IPS-18c (cell line): ENCODE measurements around the gene RDH13.
"Not testable (repeated sequence)": the region's sequence is repeated elsewhere in the genome, so short reads cannot be mapped to it uniquely, and the experiment has no call there.

Source experiments
- H3K4me3 ChIP-seq: 2 replicates; pipeline ENCODE4 v1.7.0; 2013; ENCODE audit warnings: low read depth, mild to moderate bottlenecking, low read length, moderate library complexity; ENCODE audit not compliant: insufficient read depth
- H3K9me3 ChIP-seq: one replicate; pipeline ENCODE4 v1.6.1; 2013; ENCODE audit warnings: mild to moderate bottlenecking, low read length, moderate library complexity; ENCODE audit not compliant: control insufficient read depth, insufficient read depth

Gene RDH13, protein sequence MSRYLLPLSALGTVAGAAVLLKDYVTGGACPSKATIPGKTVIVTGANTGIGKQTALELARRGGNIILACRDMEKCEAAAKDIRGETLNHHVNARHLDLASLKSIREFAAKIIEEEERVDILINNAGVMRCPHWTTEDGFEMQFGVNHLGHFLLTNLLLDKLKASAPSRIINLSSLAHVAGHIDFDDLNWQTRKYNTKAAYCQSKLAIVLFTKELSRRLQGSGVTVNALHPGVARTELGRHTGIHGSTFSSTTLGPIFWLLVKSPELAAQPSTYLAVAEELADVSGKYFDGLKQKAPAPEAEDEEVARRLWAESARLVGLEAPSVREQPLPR

GRCh38 chr19:55062735-55063491 lies at the start of gene RDH13:
RDH13 (minus strand) TSS chr19:55063148; CDS start chr19:55063032, 116 bp downstream.
- Histone ChIP-seq H3K4me3 (peak within 1 kb of the TSS; percentile 75), H3K9me3 (no peaks in the 10 kb centered on the region)

- Histone ChIP-seq H3K4me3 (no peak overlapping the region), H3K9me3 (no peaks in the 10 kb centered on the region)
Measured at GRCh38 chr19:55112246-55112776, 49.4 kb upstream of the RDH13 start.

DNA sequence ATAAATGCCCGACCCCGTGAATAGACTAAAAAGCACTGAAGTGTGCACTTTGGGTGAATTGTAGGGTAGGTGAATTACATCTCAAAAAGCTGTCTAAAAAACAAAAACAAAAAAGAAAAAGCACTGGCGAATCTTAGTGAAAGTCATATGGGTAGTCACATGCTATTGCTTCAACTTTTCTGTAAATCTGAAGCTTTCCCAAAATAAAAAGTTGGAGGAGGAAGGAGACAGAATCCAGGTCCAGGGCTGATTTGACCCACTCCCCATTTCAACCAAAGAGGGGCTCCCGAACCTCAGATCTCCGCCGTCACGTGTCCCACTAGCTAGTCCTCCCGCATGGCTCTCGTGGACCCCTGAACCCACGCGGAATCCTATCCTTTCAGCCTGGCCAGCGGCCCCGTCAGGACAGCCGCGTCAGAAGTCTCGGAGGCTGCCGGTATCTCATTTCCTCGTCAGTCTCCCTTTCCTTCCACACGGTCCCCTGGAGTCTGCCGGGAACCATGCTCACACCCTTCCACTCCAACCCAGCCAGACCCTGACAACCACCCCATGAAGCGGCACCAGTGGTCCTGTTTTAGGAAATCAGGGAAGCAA lies 48.4 kb upstream of the RDH13 start:
- no peak overlapping the region for H3K4me3 ChIP-seq
- no peaks in the 10 kb centered on the region for H3K9me3 ChIP-seq

DNA sequence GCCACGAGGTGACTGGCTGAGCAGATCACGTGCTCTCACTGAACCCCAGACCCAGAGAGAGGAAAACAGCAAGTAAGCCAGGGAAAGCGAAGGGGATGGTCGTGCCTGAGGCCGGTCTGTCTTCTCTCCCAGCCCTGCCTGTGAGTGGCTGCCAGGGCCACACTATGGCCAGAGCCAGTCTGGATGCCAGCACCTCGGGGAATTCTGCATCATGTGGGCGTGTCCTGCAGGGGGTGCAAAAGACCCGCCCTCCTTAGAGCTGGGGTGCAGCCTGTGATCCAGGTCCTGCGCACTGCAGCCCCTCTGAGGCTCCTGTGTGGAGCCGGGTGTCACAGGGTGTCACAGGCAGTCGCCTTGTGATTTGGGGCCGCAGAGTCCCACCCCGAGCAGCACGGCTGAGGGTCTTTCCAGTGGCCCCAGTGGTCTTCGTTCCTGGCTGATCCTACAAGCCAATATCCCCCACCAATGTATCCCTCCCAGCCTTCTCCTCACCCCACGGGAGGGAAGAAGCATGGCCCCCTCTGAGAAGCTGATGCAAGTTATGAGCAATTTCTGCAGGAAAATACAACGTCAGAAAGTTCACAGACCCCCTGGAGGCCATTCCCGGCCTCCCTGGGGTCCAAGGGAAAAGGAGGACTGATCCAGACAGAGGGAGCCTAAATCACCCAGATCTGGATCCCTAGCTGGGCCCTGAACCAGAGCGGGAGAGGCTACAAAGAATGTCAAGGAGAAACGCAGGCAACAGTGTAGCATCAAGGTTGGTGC lies 46.8 kb upstream of the RDH13 start:
- H3K4me3 ChIP-seq = no peak overlapping the region
- no peaks in the 10 kb centered on the region for H3K9me3 ChIP-seq

DNA sequence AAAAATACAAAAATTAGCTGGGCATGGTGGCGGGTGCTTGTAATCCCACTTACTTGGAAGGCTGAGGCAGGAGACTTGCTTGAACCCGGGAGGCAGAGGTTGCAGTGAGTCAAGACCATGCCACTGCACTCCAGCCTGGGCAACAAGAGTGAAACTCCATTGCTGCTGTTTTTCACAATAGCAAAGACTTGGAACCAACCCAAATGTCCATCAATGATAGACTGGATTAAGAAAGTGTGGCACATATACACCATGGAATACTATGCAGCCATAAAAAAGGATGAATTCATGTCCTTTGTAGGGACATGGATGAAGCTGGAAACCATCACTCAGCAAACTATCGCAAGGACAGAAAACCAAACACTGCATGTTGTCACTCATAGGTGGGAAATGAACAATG lies 44.3 kb upstream of the RDH13 start:
- not testable (repeated sequence) for H3K4me3 ChIP-seq, H3K9me3 ChIP-seq

- no peak overlapping the region for H3K4me3 ChIP-seq
- H3K9me3 ChIP-seq = no peaks in the 10 kb centered on the region
Measured at GRCh38 chr19:55106591-55106990, 43.6 kb upstream of the RDH13 start.

- Histone ChIP-seq H3K9me3 (no peaks in the 10 kb centered on the region), H3K4me3 (no peak overlapping the region)
Measured at GRCh38 chr19:55105237-55105636, 42.3 kb upstream of the RDH13 start.

GRCh38 chr19:55103190-55103589 lies 40.2 kb upstream of the RDH13 start:
- no peaks in the 10 kb centered on the region for H3K9me3 ChIP-seq
- H3K4me3 ChIP-seq = no peak overlapping the region

- no peak overlapping the region for H3K4me3 ChIP-seq
- H3K9me3 ChIP-seq = no peaks in the 10 kb centered on the region
Measured at GRCh38 chr19:55101261-55101660, 38.3 kb upstream of the RDH13 start.

- Histone ChIP-seq H3K9me3 (no peaks in the 10 kb centered on the region), H3K4me3 (no peak overlapping the region)
Measured at GRCh38 chr19:55099557-55100506, 36.9 kb upstream of the RDH13 start.

DNA sequence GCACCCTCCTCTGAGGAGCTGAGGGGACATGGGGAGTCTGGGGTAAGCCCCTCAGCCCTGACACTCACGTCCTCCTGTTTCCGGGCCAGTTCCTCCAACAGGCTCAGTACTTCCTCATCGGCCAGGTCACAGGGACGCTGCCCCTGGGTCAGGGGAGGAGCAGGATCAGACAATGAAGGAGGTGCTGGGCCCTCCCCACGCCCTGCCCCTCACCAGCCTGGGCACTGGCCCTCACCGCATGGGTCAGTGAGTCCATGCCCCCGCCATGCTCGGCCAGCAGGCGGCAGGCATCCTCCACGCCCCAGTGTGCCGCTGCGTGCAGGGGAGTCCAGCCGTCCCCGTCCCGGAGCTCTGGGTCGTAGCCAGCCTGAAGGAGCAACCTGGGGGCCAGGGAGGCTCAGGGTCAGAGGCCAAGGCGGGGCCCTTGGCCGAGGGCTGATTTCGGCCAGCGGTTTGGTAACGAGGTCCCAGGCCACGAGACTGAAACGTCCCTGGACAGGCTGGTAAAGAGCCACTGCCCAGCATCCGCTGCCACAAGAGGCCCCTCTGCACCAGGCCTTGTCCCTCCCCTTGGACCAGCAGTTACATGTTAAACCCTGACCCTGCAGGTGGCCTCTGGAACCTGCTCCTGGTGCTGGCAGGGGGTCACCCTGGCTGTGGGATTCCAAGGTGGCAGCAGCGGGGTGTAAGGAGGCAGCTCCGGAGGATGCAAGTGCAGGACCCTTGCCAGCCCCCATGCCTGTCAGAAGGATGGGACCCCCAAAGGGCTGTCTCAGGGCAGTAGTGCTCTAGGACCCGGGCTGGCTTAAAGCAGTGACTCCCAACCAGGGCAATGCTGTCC lies 36.0 kb upstream of the RDH13 start:
- H3K9me3 ChIP-seq = no peaks in the 10 kb centered on the region
- H3K4me3 ChIP-seq = no peak overlapping the region

DNA sequence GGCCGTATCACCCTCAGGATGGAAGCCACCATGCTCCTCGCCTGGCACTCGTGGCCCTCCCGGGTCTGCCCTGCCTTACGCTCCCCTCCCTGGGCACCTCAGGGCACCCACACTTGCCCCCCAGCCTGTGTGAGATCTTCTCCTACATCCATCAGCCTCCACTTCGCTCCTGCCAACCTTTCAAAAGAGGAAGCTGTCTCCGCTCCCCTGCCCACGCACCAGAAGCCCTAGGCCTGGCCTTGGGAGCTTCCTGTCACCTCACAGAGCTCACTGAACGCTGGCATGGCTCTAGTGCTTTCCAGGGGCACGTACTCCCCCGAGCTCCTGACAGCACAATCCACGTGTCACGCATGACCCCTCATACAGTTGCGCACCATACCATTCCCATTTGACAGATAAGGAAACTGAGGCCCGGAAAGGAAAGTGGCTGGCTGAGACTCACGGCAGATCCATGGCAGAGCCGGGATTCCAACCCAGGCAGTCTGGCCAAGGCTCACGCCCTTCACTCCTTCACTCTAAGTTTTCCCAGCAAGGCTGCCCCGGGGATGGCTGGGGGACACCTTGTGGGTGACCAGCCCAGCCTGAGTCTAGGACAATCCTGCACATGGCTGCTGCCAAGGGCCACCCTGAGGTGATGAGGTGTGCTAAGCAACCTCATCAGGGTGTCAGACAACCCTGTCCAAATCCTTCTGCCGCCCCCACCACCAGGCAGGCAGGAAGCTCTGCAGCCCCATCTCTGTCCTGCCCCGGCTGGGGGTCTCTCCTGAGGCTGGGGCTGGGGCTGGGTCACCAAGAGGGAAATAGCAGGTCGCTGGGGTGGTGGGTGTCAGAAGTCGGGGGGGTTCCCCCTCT lies 35.1 kb upstream of the RDH13 start:
- Histone ChIP-seq H3K9me3 (no peaks in the 10 kb centered on the region), H3K4me3 (no peak overlapping the region)

- Histone ChIP-seq H3K4me3 (no peak overlapping the region), H3K9me3 (no peaks in the 10 kb centered on the region)
Measured at GRCh38 chr19:55096061-55096701, 33.2 kb upstream of the RDH13 start.

DNA sequence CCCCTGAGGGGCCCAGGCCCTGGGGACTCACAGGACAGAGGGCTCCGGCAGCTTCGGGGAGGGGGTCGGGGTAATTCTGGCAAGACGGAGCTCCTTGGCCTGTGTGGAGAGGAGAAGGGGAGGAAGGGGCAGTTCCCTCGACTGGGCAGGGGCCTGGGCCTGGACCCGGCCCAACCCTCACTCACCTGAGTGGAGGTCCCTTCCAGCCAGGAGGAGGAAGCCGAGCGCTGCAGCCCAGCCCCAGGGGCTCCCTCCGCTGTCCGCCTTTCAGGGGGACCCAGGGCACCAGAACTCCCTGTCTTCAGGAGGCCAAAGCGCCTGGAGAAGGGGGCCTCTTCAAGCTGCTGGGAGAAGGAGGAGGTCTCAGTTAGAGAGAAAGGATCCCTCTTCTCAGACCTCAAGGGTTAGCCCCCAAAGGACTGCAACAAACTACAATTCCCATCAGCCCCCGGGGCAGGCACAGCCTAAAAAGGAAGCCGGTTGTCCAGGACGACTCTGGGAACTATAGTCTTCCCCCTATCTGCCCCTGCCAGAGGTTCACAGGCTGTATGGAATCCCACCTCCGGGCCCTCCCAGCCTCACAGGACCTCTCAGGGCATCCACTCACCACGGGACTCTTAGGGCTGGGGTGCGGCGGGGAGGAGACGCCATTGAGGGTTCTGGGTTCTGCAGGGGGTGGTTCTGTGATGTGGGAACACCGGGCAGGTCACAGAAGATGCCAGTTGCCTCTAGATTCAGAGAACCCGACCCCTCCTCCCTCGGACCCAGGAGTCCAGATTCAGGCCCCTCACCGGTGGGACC lies 32.5 kb upstream of the RDH13 start:
- Histone ChIP-seq H3K9me3 (no peaks in the 10 kb centered on the region), H3K4me3 (no peak overlapping the region)
